Measurements from ENCODE around the gene FANCE.
A peak's percentile ranks its signal among the peaks of the same experiment; 100 is the strongest.

FANCE gene

DNA sequence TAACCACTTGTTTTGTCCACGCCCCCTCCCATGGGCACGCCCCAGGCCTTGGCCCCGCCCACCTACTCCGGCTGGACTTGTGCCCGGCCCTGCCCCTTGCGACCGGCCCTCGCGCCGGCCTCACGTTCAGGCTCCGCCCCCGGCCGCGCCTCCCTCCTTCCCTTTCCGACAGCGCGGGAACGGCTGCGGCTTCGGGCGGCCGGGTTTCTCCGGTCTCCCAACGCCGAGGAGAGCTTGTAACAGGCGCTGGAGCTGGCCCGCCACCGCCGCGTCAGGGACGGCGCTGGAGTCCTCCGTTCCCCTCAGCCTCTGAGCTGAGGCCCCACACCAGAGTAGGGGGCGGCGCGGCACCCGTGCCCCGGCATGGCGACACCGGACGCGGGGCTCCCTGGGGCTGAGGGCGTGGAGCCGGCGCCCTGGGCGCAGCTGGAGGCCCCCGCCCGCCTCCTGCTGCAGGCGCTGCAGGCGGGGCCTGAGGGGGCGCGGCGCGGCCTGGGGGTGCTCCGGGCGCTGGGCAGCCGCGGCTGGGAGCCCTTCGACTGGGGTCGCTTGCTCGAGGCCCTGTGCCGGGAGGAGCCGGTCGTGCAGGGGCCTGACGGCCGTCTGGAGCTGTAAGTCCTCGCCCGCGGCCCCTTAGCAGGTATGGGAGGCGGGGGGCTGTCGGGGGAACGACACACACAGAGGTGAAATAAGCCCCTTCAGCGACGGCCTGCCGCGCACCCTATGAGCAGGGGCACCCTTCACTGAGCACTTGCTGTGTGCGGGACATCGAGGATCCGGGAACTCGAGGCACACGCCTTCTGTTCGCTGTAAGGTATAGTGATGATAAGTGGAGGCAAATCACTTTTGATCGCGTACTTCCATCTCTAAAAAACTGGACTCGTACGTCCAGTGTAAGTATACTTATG lies at the start of gene FANCE:
FANCE (plus strand) TSS at position 156 of the 908 bp plus-strand sequence; CDS start at position 364, 208 bp downstream.
- peak; percentile 82 for DNase-seq (ENCODE audit: low read depth)

- DNase-seq (ENCODE audit: low read depth) = no peak
Measured at GRCh38 chr6:35402856-35403191, 49.3 kb upstream of the FANCE start.

DNA sequence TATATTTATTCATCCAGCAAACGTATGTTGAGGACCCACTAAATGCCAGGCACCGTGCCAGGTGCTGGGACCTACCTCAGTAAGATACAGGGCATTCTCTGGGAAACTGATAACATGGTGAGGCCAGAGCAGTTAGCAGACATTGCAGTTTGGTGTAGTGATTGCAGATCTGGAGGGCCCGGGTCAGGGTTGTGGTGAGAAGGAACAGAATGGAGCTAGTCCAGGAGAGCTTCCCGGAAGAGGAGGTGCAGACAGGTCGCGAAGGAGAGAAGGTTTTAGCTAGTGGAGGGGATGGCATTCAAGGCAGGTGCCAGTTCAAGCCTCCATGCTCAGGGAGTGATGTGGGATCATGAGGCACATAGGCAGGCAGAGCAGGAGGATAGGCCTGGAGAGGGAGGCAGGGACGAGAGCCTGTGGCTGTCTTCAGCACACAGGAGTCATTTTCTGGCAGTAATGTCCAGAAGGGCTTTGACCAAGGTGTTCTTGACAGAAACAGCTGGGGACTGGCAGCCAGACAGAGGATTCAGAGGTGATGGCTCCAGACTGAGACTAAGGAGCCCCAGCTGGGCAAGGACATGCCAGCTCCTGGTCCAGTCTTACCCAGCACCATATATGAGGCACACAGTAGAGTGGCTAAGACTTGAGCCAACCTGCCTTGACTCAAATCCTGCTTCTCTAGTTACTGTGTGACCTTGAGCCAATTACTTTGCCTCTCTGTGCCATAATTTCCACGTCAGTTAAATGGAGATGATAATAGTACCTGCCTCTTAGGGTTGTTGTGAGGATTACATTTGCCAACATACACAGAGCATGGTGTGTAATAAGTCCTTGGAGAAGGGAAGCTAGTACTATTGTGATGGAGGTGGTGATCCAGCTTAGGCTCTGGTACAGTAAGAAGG lies 48.3 kb upstream of the FANCE start:
- DNase-seq (ENCODE audit: low read depth) = no peak

GRCh38 chr6:35406711-35407485 lies 45.2 kb upstream of the FANCE start:
- no peak for DNase-seq (ENCODE audit: low read depth)

- no peak for DNase-seq (ENCODE audit: low read depth)
Measured at GRCh38 chr6:35409245-35409644, 42.9 kb upstream of the FANCE start.

GRCh38 chr6:35410131-35410530 lies 42.0 kb upstream of the FANCE start:
- no peak for DNase-seq (ENCODE audit: low read depth)

DNA sequence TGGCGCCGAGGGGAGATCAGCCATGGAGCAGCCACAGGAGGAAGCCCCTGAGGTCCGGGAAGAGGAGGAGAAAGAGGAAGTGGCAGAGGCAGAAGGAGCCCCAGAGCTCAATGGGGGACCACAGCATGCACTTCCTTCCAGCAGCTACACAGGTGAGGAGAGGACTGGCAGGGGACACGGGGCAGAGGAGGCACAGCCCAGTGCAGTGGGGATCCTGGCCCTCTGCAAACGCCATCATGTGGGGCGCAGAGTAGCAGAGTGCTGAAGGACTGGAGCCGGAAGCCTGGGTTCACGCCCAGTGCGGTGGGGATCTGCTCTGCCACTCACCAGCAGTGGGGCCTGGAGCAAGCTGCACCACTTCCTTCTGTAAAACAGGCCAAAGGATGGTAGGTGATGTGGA lies 41.1 kb upstream of the FANCE start:
- DNase-seq (ENCODE audit: low read depth) = no peak

DNA sequence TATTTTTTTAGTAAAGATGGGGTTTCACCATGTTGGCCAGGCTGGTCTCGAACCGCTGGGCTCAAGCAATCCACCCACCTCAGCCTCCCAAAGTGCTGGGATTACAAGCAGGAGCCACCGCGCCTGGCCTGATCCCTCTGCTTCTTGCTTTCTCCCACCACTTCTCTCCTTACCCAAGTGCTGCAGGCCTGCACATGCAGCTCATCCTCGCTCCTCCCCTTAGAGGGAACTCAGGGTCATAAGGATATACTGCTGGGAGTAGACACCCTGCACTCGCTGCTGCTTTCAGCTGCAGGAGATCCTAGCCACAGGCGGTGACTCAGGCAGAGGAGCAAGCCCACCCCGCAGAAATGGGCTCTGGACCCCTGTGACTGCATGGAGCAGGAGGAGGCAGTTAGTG lies 40.0 kb upstream of the FANCE start:
- DNase-seq (ENCODE audit: low read depth) = no peak

DNA sequence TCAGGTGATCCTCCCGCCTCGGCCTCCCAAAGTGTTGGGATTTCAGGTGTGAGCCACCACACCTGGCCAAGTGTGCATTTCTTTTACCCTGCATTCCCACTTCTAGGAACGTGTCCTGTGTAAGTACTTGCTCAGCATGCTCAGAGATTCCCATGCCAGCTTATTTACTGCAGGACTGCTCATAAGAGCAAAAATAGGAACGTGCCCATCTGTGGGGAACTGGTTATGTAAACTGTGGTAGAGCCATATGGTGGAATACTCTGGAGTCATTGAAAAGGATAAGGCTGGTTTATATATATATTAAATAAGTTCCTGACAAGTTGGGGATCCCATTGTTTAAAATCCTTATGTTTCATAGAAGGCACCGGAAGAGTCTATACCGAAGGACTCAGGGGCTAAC lies 38.2 kb upstream of the FANCE start:
- no peak for DNase-seq (ENCODE audit: low read depth)

GRCh38 chr6:35415065-35415891 lies 36.9 kb upstream of the FANCE start:
- no peak for DNase-seq (ENCODE audit: low read depth)

DNA sequence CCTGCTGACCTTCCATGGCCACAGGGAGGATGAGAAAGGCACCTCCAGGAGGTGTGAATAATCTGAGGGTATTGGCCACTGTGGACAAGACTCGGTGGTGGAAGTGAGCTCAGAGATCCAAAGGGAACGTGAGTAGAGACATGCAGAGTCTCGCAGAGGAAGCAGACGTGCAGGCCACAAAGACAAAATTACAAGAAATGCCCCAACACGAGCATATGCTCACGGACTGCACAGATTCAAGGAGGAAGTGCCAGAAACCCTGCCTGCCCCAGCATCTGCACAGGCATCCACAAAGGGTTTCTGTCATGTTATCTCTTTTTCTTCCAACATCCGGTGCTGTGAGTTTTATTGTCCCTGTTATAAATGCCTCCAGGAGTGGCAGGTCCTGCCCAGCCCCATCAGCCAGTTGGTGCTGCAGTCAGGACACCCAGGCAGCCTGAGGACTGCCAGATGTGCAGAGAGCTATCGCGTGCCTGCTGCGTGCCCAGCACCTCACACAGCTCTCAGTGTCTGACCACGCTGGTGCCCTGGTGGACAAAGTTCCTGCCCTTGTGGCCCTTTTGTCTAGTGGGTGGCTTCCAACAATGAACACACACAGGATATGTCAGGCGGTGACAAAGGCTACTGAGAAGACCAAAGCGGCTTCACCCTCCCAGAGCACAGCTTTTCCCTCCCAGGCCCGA lies 34.0 kb upstream of the FANCE start:
- DNase-seq (ENCODE audit: low read depth) = no peak

DNA sequence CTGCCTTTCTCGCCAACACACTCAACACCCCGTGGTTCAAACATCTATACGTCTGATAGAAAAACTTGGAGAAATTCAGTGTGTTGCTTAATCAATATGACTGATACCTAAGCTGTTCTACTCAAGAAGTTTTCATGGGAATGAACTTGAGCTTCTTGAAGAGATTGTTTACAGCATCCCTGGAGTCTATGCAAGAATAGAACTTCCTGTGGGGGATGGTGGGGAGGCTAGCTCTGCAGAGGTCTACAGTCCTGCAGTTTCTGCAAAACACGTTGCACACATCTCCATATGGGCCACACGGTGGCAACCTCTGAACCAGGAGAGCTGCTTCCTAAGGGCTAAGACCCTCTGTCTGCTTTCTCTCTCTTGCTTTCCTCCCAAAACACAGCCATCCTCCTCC lies 32.7 kb upstream of the FANCE start:
- no peak for DNase-seq (ENCODE audit: low read depth)

- DNase-seq (ENCODE audit: low read depth) = no peak
Measured at GRCh38 chr6:35419961-35420360, 32.2 kb upstream of the FANCE start.

DNA sequence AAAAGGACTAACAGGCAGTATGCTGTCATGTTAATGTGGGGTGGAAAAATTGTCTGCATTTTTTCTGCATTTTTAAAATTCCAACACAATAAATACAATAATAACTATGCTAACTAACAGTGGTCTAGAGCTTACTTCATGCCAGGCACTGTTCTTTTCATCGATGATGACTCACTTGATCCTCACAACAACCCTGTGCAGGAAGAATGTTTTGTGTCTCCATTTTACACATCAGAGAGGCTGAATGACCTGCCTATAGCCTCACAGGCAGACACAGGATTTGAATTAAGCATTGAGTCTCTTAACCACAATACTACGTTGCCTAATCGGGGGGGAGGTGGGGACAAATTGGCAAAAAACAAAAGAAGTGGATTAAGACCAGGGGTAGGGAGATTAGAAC lies 26.9 kb upstream of the FANCE start:
- DNase-seq (ENCODE audit: low read depth) = no peak

GRCh38 chr6:35426074-35426473 lies 26.1 kb upstream of the FANCE start:
- DNase-seq (ENCODE audit: low read depth) = no peak

DNA sequence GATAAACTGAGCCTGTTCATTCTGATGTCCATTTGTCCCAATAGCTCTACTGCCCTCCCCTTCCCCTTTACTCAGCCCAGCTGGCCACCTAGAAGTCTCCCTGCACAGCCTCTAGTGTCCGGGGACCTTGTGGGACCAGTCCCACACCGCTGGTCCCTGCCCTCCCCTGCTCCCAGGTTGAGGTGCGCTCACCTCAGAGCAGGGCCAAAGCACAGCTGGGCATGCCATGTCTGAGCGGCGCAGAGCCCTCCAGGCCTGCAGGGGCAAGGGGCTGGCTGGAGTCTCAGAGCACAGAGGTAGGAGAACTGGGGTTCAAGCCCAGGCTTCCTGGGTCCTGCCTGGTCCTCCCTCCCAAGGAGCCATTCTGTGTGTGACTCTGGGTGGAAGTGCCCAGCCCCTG lies 24.7 kb upstream of the FANCE start:
- DNase-seq (ENCODE audit: low read depth) = no peak

DNA sequence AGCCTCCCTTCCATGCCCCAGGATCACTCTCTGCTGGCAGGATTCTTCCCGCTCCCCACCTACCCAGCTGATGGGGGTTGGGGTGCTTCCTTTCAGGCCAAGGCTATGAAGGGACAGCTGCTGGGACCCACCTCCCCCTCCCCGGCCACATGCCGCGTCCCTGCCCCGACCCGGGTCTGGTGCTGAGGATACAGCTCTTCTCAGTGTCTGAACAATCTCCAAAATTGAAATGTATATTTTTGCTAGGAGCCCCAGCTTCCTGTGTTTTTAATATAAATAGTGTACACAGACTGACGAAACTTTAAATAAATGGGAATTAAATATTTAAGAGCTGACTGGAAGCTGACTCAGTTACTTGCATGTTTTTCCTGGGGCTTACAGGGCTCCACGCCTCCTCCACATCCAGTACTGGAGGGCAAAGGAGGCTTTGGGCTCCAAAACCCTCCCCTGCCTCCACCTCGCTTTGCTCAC lies 24.3 kb upstream of the FANCE start:
- no peak for DNase-seq (ENCODE audit: low read depth)

- DNase-seq (ENCODE audit: low read depth) = no peak
Measured at GRCh38 chr6:35428421-35429149, 23.6 kb upstream of the FANCE start.

- no peak for DNase-seq (ENCODE audit: low read depth)
Measured at GRCh38 chr6:35429463-35429862, 22.7 kb upstream of the FANCE start.

GRCh38 chr6:35432291-35432690 lies 19.8 kb upstream of the FANCE start:
- no peak for DNase-seq (ENCODE audit: low read depth)
